NCI-H2196 treated with DMSO at 0.1 percent for 48 hours (cell line): Measurements from ENCODE around the gene CREBRF.
"Not testable (repeated sequence)": the region's sequence is repeated elsewhere in the genome, so short reads cannot be mapped to it uniquely, and the experiment has no call there.

Experiments used
- DNase-seq: peaks from one replicate; lab custom pipeline; 2025; ENCODE audit not compliant: unreplicated experiment; lab: John Stamatoyannopoulos, UW

Gene CREBRF

GRCh38 chr5:173152547-173152946 is 96.4 kb downstream of the CREBRF start:
- no peak for DNase-seq

- DNase-seq: no peak
Measured at GRCh38 chr5:173153842-173154241, 97.7 kb downstream of the CREBRF start.

GRCh38 chr5:173154619-173155018 is 98.5 kb downstream of the CREBRF start:
- not testable (repeated sequence) for DNase-seq

GRCh38 chr5:173155912-173156311 is 99.8 kb downstream of the CREBRF start:
- DNase-seq: no peak

- DNase-seq: no peak
Measured at GRCh38 chr5:173158366-173158765, 102.2 kb downstream of the CREBRF start.

GRCh38 chr5:173159256-173159655 is 103.1 kb downstream of the CREBRF start:
- no peak for DNase-seq

- DNase-seq: no peak
Measured at GRCh38 chr5:173161148-173161547, 105.0 kb downstream of the CREBRF start.

- DNase-seq: no peak
Measured at GRCh38 chr5:173163219-173163618, 107.1 kb downstream of the CREBRF start.

- no peak for DNase-seq
Measured at GRCh38 chr5:173165177-173166016, 109.2 kb downstream of the CREBRF start.

- DNase-seq: no peak
Measured at GRCh38 chr5:173172166-173172565, 116.0 kb downstream of the CREBRF start.

- no peak for DNase-seq
Measured at GRCh38 chr5:173175523-173175922, 119.4 kb downstream of the CREBRF start.

GRCh38 chr5:173178369-173178910 is 122.3 kb downstream of the CREBRF start:
- DNase-seq: no peak

GRCh38 chr5:173180331-173180730 is 124.2 kb downstream of the CREBRF start:
- no peak for DNase-seq

GRCh38 chr5:173187054-173187743 is 131.0 kb downstream of the CREBRF start:
- DNase-seq: no peak

- no peak for DNase-seq
Measured at GRCh38 chr5:173188280-173188679, 132.1 kb downstream of the CREBRF start.
